Measurements from ENCODE around the gene FBLIM1.

Gene FBLIM1

GRCh38 chr1:15757575-15758342 lies 836 bp upstream of the FBLIM1 start:
- Histone ChIP-seq H3K4me1 (ENCODE audit: control insufficient read depth, insufficient read depth, low read length) (peaks cover 24% of the 10 kb centered on the region), H3K27me3 (ENCODE audit: control insufficient read depth in 1 of 2, insufficient read depth in 2 of 2, low read length in 2 of 2) (no peaks in the 10 kb centered on the region), H3K27ac (ENCODE audit: low read length) (peak overlapping the region; percentile 49), H3K9ac (ENCODE audit: low read length in 2 of 2) (peak overlapping the region; percentile 17 to 60), H3K36me3 (ENCODE audit: control insufficient read depth in 2 of 2, insufficient read depth in 2 of 2, low read length in 2 of 2) (no peaks in the 10 kb centered on the region), H3K4me3 (ENCODE audit: low read length in 2 of 2) (peak overlapping the region; percentile 10 to 61), H3K9me3 (ENCODE audit: control insufficient read depth in 2 of 2, low read length in 2 of 2) (no peaks in the 10 kb centered on the region)

GRCh38 chr1:15758953-15759661 lies 512 bp downstream of the FBLIM1 start:
- Histone ChIP-seq H3K9me3 (ENCODE audit: control insufficient read depth in 2 of 2, low read length in 2 of 2) (no peaks in the 10 kb centered on the region), H3K4me3 (ENCODE audit: low read length in 2 of 2) (peak overlapping the region; percentile 60 to 80), H3K27ac (ENCODE audit: low read length) (peak overlapping the region; percentile 18), H3K36me3 (ENCODE audit: control insufficient read depth in 2 of 2, insufficient read depth in 2 of 2, low read length in 2 of 2) (no peaks in the 10 kb centered on the region), H3K27me3 (ENCODE audit: control insufficient read depth in 1 of 2, insufficient read depth in 2 of 2, low read length in 2 of 2) (no peaks in the 10 kb centered on the region), H3K9ac (ENCODE audit: low read length in 2 of 2) (peak overlapping the region; percentile 64 to 75), H3K4me1 (ENCODE audit: control insufficient read depth, insufficient read depth, low read length) (peaks cover 24% of the 10 kb centered on the region)

- Histone ChIP-seq H3K27me3 (ENCODE audit: control insufficient read depth in 1 of 2, insufficient read depth in 2 of 2, low read length in 2 of 2) (no peaks in the 10 kb centered on the region), H3K9ac (ENCODE audit: low read length in 2 of 2) (peak overlapping the region; percentile 42 to 44), H3K9me3 (ENCODE audit: control insufficient read depth in 2 of 2, low read length in 2 of 2) (no peaks in the 10 kb centered on the region), H3K4me3 (ENCODE audit: low read length in 2 of 2) (peak overlapping the region; percentile 3 to 60), H3K4me1 (ENCODE audit: control insufficient read depth, insufficient read depth, low read length) (peaks cover 28% of the 10 kb centered on the region), H3K36me3 (ENCODE audit: control insufficient read depth in 2 of 2, insufficient read depth in 2 of 2, low read length in 2 of 2) (no peaks in the 10 kb centered on the region), H3K27ac (ENCODE audit: low read length) (peak overlapping the region; percentile 31)
Measured at GRCh38 chr1:15760520-15761211, 2.1 kb downstream of the FBLIM1 start.

- Histone ChIP-seq H3K9me3 (ENCODE audit: control insufficient read depth in 2 of 2, low read length in 2 of 2) (no peaks in the 10 kb centered on the region), H3K27me3 (ENCODE audit: control insufficient read depth in 1 of 2, insufficient read depth in 2 of 2, low read length in 2 of 2) (no peaks in the 10 kb centered on the region), H3K4me3 (ENCODE audit: low read length in 2 of 2) (peak overlapping the region; percentile 3 to 60), H3K36me3 (ENCODE audit: control insufficient read depth in 2 of 2, insufficient read depth in 2 of 2, low read length in 2 of 2) (no peaks in the 10 kb centered on the region), H3K27ac (ENCODE audit: low read length) (peak overlapping the region; percentile 31), H3K4me1 (ENCODE audit: control insufficient read depth, insufficient read depth, low read length) (peaks cover 28% of the 10 kb centered on the region), H3K9ac (ENCODE audit: low read length in 2 of 2) (peak overlapping the region; percentile 42 to 44)
Measured at GRCh38 chr1:15761366-15762128, 3.0 kb downstream of the FBLIM1 start.

- Histone ChIP-seq H3K27me3 (ENCODE audit: control insufficient read depth in 1 of 2, insufficient read depth in 2 of 2, low read length in 2 of 2) (no peaks in the 10 kb centered on the region), H3K9ac (ENCODE audit: low read length in 2 of 2) (no peak overlapping the region), H3K4me1 (ENCODE audit: control insufficient read depth, insufficient read depth, low read length) (peaks cover 25% of the 10 kb centered on the region), H3K4me3 (ENCODE audit: low read length in 2 of 2) (no peak overlapping the region), H3K27ac (ENCODE audit: low read length) (no peak overlapping the region), H3K36me3 (ENCODE audit: control insufficient read depth in 2 of 2, insufficient read depth in 2 of 2, low read length in 2 of 2) (peaks cover 2 to 3% of the 10 kb centered on the region in 2 donors), H3K9me3 (ENCODE audit: control insufficient read depth in 2 of 2, low read length in 2 of 2) (no peaks in the 10 kb centered on the region)
Measured at GRCh38 chr1:15762546-15762945, 4.0 kb downstream of the FBLIM1 start.

- peaks cover 16% of the 10 kb centered on the region for H3K4me1 ChIP-seq (ENCODE audit: control insufficient read depth, insufficient read depth, low read length)
- H3K9ac ChIP-seq (ENCODE audit: low read length in 2 of 2) = no peak overlapping the region
- H3K27me3 ChIP-seq (ENCODE audit: control insufficient read depth in 1 of 2, insufficient read depth in 2 of 2, low read length in 2 of 2) = no peaks in the 10 kb centered on the region
- no peaks in the 10 kb centered on the region for H3K9me3 ChIP-seq (ENCODE audit: control insufficient read depth in 2 of 2, low read length in 2 of 2)
- no peak overlapping the region for H3K4me3 ChIP-seq (ENCODE audit: low read length in 2 of 2)
- H3K36me3 ChIP-seq (ENCODE audit: control insufficient read depth in 2 of 2, insufficient read depth in 2 of 2, low read length in 2 of 2) = peaks cover 3 to 5% of the 10 kb centered on the region in 2 donors
- H3K27ac ChIP-seq (ENCODE audit: low read length) = no peak overlapping the region
Measured at GRCh38 chr1:15764269-15764764, 5.7 kb downstream of the FBLIM1 start.

DNA sequence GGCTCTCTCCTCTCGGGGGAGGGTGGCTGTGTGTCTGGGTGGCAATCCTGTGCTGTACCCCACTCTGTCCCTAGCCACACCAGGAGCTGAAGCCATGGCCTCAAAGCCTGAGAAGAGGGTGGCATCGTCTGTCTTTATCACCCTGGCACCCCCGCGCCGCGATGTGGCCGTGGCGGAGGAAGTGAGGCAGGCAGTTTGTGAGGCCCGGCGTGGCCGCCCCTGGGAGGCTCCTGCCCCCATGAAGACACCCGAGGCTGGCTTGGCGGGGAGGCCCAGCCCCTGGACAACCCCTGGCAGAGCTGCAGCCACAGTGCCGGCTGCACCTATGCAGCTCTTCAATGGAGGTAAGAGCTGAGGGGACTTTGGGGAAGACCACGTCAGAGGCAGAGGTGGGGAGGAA lies 6.3 kb downstream of the FBLIM1 start:
- Histone ChIP-seq H3K36me3 (ENCODE audit: control insufficient read depth in 2 of 2, insufficient read depth in 2 of 2, low read length in 2 of 2) (peaks cover 3 to 5% of the 10 kb centered on the region in 2 donors), H3K27ac (ENCODE audit: low read length) (no peak overlapping the region), H3K9me3 (ENCODE audit: control insufficient read depth in 2 of 2, low read length in 2 of 2) (no peaks in the 10 kb centered on the region), H3K4me1 (ENCODE audit: control insufficient read depth, insufficient read depth, low read length) (peaks cover 12% of the 10 kb centered on the region), H3K4me3 (ENCODE audit: low read length in 2 of 2) (no peak overlapping the region), H3K9ac (ENCODE audit: low read length in 2 of 2) (no peak overlapping the region), H3K27me3 (ENCODE audit: control insufficient read depth in 1 of 2, insufficient read depth in 2 of 2, low read length in 2 of 2) (no peaks in the 10 kb centered on the region)

DNA sequence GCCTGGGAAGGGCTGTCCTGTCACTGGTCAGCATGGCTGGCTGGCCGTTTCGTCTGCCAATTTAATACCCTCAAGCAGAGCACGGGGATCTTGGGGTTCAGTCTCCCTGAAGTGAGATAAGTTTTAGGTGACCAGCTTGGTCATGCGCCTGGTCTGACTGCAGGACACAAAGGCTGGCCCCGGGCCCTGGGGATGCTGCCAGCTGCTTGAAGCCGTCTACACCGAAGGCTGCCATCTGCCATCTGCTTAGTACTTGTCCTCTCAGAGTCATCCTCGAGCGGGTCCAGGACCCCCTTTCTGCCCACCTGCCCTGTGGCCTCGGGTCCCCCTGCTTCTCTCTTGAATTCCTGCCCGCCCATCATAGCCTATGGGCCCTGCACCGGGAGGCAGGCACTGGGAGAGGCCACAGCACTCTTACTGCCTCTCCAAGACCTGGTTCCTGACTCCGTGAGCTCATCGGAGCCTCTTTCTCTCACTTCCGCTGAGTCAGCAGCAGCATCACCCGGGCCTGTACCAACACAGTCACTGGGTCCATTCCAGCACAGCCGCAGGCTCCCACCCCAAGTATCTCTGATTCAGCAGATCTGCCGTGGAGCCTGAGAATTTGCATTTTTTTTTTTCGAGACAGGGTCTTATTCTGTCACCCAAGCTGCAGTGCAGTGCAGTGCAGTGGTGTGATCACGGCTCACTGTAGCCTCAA lies 7.0 kb downstream of the FBLIM1 start:
- H3K4me3 ChIP-seq (ENCODE audit: low read length in 2 of 2) = no peak overlapping the region
- H3K36me3 ChIP-seq (ENCODE audit: control insufficient read depth in 2 of 2, insufficient read depth in 2 of 2, low read length in 2 of 2) = peaks cover 10% of the 10 kb centered on the region in 2 donors
- no peak overlapping the region for H3K9ac ChIP-seq (ENCODE audit: low read length in 2 of 2)
- H3K9me3 ChIP-seq (ENCODE audit: control insufficient read depth in 2 of 2, low read length in 2 of 2) = no peaks in the 10 kb centered on the region
- H3K4me1 ChIP-seq (ENCODE audit: control insufficient read depth, insufficient read depth, low read length) = peaks cover 10% of the 10 kb centered on the region
- no peaks in the 10 kb centered on the region for H3K27me3 ChIP-seq (ENCODE audit: control insufficient read depth in 1 of 2, insufficient read depth in 2 of 2, low read length in 2 of 2)
- H3K27ac ChIP-seq (ENCODE audit: low read length) = no peak overlapping the region

DNA sequence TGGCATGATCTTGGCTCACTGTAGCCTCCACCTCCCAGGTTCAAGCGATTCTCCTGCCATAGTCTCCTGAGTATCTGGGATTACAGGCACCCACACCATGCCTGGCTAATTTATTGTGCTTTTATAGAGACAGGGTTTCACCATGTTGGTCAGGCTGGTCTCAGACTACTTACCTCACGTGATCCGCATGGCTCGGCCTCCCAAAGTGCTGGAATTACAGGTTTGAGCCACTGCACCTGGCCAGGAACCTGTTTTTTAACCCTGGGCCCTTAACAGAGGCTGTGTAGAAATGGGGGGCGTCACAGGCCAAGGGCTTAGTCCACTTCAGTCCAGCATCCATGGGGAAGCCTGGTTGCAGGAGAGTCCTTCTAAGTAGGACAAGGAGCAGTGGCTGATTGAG lies 9.3 kb downstream of the FBLIM1 start:
- Histone ChIP-seq H3K9ac (ENCODE audit: low read length in 2 of 2) (no peak overlapping the region), H3K27me3 (ENCODE audit: control insufficient read depth in 1 of 2, insufficient read depth in 2 of 2, low read length in 2 of 2) (no peaks in the 10 kb centered on the region), H3K36me3 (ENCODE audit: control insufficient read depth in 2 of 2, insufficient read depth in 2 of 2, low read length in 2 of 2) (peaks cover 22 to 25% of the 10 kb centered on the region in 2 donors), H3K4me1 (ENCODE audit: control insufficient read depth, insufficient read depth, low read length) (peaks cover 4% of the 10 kb centered on the region), H3K27ac (ENCODE audit: low read length) (no peak overlapping the region), H3K9me3 (ENCODE audit: control insufficient read depth in 2 of 2, low read length in 2 of 2) (no peaks in the 10 kb centered on the region), H3K4me3 (ENCODE audit: low read length in 2 of 2) (no peak overlapping the region)

Data from stomach smooth muscle (tissue), 2 donors.